Effector CD4-positive, alpha-beta T cell (primary cell): ENCODE results near the gene COX14.

Experiments
- DNase-seq: peaks from one replicate; pipeline ENCODE4 v3.0.0-alpha.2; 2020

The COX14 gene

DNA sequence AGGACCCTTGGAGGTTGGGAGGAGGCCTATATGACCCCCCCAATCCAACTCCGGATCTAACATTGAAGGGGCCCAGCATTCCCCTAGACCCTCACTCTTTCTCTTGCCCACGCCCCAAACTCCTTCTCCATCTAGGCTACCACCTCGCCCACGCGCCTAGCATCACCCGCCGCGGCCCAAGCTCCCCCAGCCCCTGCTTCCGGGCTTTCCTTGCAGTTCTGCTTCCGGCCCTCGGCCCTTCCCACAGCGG is 54.7 kb downstream of the COX14 start:
- no peak for DNase-seq

DNA sequence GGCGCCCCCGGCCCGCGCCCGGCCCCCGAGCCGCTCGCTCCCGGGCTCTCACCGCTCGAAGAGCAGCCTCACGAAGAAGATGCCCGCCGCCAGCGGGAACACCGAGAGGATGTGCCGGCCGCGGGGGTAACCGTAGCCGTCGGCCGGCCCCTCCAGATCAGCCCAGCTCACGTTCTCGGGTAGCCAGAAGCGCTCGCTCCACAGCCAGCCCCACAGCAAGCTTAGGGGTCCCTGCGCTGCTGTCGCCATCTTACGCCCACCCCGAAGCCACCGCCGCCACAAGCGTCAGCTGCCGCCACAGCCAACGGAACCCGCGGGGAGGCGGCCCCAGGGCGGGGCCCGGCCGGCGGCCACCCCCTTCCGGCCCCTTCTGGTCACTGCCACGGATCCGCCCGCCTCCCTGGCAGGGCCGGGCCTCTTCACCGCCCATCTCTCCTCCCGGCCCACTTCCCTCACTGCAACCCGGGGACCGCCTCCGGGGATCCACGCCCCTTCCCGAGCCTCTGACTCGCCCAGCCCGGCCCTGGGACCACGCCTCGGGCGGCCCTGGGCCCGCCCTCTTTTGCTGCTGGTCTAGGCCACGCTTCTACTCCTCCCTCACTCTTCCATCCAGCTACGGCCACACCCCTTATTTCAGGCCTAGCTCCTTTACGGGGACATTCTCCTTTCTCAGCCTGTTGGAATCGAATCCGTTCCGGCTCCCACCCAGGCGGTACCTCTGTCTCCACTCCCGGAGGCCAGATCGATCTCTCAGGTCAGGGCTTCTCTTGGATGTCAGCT is 55.2 kb downstream of the COX14 start, which contains the start of gene CERS5:
TSS of gene CERS5 (minus strand) at position 321 of the 780 bp plus-strand sequence. CDS start at position 249, 72 bp downstream.
- peak; percentile 92 for DNase-seq
